ENCODE results near the gene DLX4.
A peak's percentile ranks its signal among the peaks of the same experiment; 100 is the strongest.

The DLX4 gene

GRCh38 chr17:49962599-49963308 lies 6.2 kb upstream of the DLX4 start:
- no peak overlapping the region for H3K4me3 ChIP-seq (ENCODE audit: low read length in 2 of 2)
- H3K36me3 ChIP-seq (ENCODE audit: control insufficient read depth in 2 of 2, insufficient read depth in 2 of 2, low read length in 2 of 2) = no peaks in the 10 kb centered on the region
- H3K9ac ChIP-seq (ENCODE audit: low read length in 2 of 2) = no peak overlapping the region
- H3K4me1 ChIP-seq (ENCODE audit: control insufficient read depth, insufficient read depth, low read length) = peaks cover 11% of the 10 kb centered on the region
- H3K27ac ChIP-seq (ENCODE audit: low read length) = no peak overlapping the region
- peaks cover 0 to 3% of the 10 kb centered on the region in 2 donors for H3K9me3 ChIP-seq (ENCODE audit: control insufficient read depth in 2 of 2, low read length in 2 of 2)
- peaks cover 55 to 60% of the 10 kb centered on the region in 2 donors for H3K27me3 ChIP-seq (ENCODE audit: control insufficient read depth in 1 of 2, insufficient read depth in 2 of 2, low read length in 2 of 2)

- peaks cover 13% of the 10 kb centered on the region for H3K4me1 ChIP-seq (ENCODE audit: control insufficient read depth, insufficient read depth, low read length)
- no peak overlapping the region for H3K27ac ChIP-seq (ENCODE audit: low read length)
- H3K4me3 ChIP-seq (ENCODE audit: low read length in 2 of 2) = no peak overlapping the region
- H3K36me3 ChIP-seq (ENCODE audit: control insufficient read depth in 2 of 2, insufficient read depth in 2 of 2, low read length in 2 of 2) = no peaks in the 10 kb centered on the region
- H3K27me3 ChIP-seq (ENCODE audit: control insufficient read depth in 1 of 2, insufficient read depth in 2 of 2, low read length in 2 of 2) = peaks cover 60 to 64% of the 10 kb centered on the region in 2 donors
- no peak overlapping the region for H3K9ac ChIP-seq (ENCODE audit: low read length in 2 of 2)
- peaks cover 0 to 3% of the 10 kb centered on the region in 2 donors for H3K9me3 ChIP-seq (ENCODE audit: control insufficient read depth in 2 of 2, low read length in 2 of 2)
Measured at GRCh38 chr17:49963309-49963625, 5.7 kb upstream of the DLX4 start.

GRCh38 chr17:49963626-49964302 lies 5.2 kb upstream of the DLX4 start:
- Histone ChIP-seq H3K9ac (ENCODE audit: low read length in 2 of 2) (no peak overlapping the region), H3K27me3 (ENCODE audit: control insufficient read depth in 1 of 2, insufficient read depth in 2 of 2, low read length in 2 of 2) (peaks cover 65 to 66% of the 10 kb centered on the region in 2 donors), H3K4me3 (ENCODE audit: low read length in 2 of 2) (no peak overlapping the region)

GRCh38 chr17:49964303-49964768 lies 4.7 kb upstream of the DLX4 start:
- H3K27ac ChIP-seq (ENCODE audit: low read length) = no peak overlapping the region
- H3K36me3 ChIP-seq (ENCODE audit: control insufficient read depth in 2 of 2, insufficient read depth in 2 of 2, low read length in 2 of 2) = no peaks in the 10 kb centered on the region
- H3K9me3 ChIP-seq (ENCODE audit: control insufficient read depth in 2 of 2, low read length in 2 of 2) = peaks cover 0 to 3% of the 10 kb centered on the region in 2 donors
- no peak overlapping the region for H3K4me3 ChIP-seq (ENCODE audit: low read length in 2 of 2)
- H3K4me1 ChIP-seq (ENCODE audit: control insufficient read depth, insufficient read depth, low read length) = peaks cover 22% of the 10 kb centered on the region
- H3K27me3 ChIP-seq (ENCODE audit: control insufficient read depth in 1 of 2, insufficient read depth in 2 of 2, low read length in 2 of 2) = peaks cover 71% of the 10 kb centered on the region in 2 donors
- no peak overlapping the region for H3K9ac ChIP-seq (ENCODE audit: low read length in 2 of 2)

More at GRCh38 chr17:49963626-49964302, 5.2 kb upstream of the DLX4 start:
- Histone ChIP-seq H3K4me1 (ENCODE audit: control insufficient read depth, insufficient read depth, low read length) (peaks cover 18% of the 10 kb centered on the region), H3K9me3 (ENCODE audit: control insufficient read depth in 2 of 2, low read length in 2 of 2) (peaks cover 0 to 3% of the 10 kb centered on the region in 2 donors), H3K27ac (ENCODE audit: low read length) (no peak overlapping the region), H3K36me3 (ENCODE audit: control insufficient read depth in 2 of 2, insufficient read depth in 2 of 2, low read length in 2 of 2) (no peaks in the 10 kb centered on the region)

GRCh38 chr17:49964769-49965523 lies 4.0 kb upstream of the DLX4 start:
- H3K27me3 ChIP-seq (ENCODE audit: control insufficient read depth in 1 of 2, insufficient read depth in 2 of 2, low read length in 2 of 2) = peaks cover 75 to 76% of the 10 kb centered on the region in 2 donors
- no peaks in the 10 kb centered on the region for H3K36me3 ChIP-seq (ENCODE audit: control insufficient read depth in 2 of 2, insufficient read depth in 2 of 2, low read length in 2 of 2)
- H3K9ac ChIP-seq (ENCODE audit: low read length in 2 of 2) = no peak overlapping the region
- peaks cover 0 to 3% of the 10 kb centered on the region in 2 donors for H3K9me3 ChIP-seq (ENCODE audit: control insufficient read depth in 2 of 2, low read length in 2 of 2)
- peaks cover 26% of the 10 kb centered on the region for H3K4me1 ChIP-seq (ENCODE audit: control insufficient read depth, insufficient read depth, low read length)
- no peak overlapping the region for H3K4me3 ChIP-seq (ENCODE audit: low read length in 2 of 2)
- no peak overlapping the region for H3K27ac ChIP-seq (ENCODE audit: low read length)

GRCh38 chr17:49965524-49965909 lies 3.5 kb upstream of the DLX4 start:
- H3K36me3 ChIP-seq (ENCODE audit: control insufficient read depth in 2 of 2, insufficient read depth in 2 of 2, low read length in 2 of 2) = no peaks in the 10 kb centered on the region
- H3K9ac ChIP-seq (ENCODE audit: low read length in 2 of 2) = no peak overlapping the region
- H3K4me1 ChIP-seq (ENCODE audit: control insufficient read depth, insufficient read depth, low read length) = peaks cover 31% of the 10 kb centered on the region
- H3K27me3 ChIP-seq (ENCODE audit: control insufficient read depth in 1 of 2, insufficient read depth in 2 of 2, low read length in 2 of 2) = peaks cover 81 to 82% of the 10 kb centered on the region in 2 donors
- peaks cover 0 to 3% of the 10 kb centered on the region in 2 donors for H3K9me3 ChIP-seq (ENCODE audit: control insufficient read depth in 2 of 2, low read length in 2 of 2)
- no peak overlapping the region for H3K27ac ChIP-seq (ENCODE audit: low read length)
- H3K4me3 ChIP-seq (ENCODE audit: low read length in 2 of 2) = no peak overlapping the region

- H3K36me3 ChIP-seq (ENCODE audit: control insufficient read depth in 2 of 2, insufficient read depth in 2 of 2, low read length in 2 of 2) = no peaks in the 10 kb centered on the region
- H3K27me3 ChIP-seq (ENCODE audit: control insufficient read depth in 1 of 2, insufficient read depth in 2 of 2, low read length in 2 of 2) = peaks cover 91 to 94% of the 10 kb centered on the region in 2 donors
- H3K9me3 ChIP-seq (ENCODE audit: control insufficient read depth in 2 of 2, low read length in 2 of 2) = peaks cover 0 to 3% of the 10 kb centered on the region in 2 donors
- H3K4me3 ChIP-seq (ENCODE audit: low read length in 2 of 2) = no peak overlapping the region
- no peak overlapping the region for H3K9ac ChIP-seq (ENCODE audit: low read length in 2 of 2)
- peaks cover 40% of the 10 kb centered on the region for H3K4me1 ChIP-seq (ENCODE audit: control insufficient read depth, insufficient read depth, low read length)
- no peak overlapping the region for H3K27ac ChIP-seq (ENCODE audit: low read length)
Measured at GRCh38 chr17:49966767-49967166, 2.2 kb upstream of the DLX4 start.

GRCh38 chr17:49967205-49967604 lies 1.8 kb upstream of the DLX4 start:
- Histone ChIP-seq H3K27me3 (ENCODE audit: control insufficient read depth in 1 of 2, insufficient read depth in 2 of 2, low read length in 2 of 2) (peaks cover 94 to 98% of the 10 kb centered on the region in 2 donors), H3K4me1 (ENCODE audit: control insufficient read depth, insufficient read depth, low read length) (peaks cover 44% of the 10 kb centered on the region)

GRCh38 chr17:49967621-49968404 lies 1.2 kb upstream of the DLX4 start:
- Histone ChIP-seq H3K27ac (ENCODE audit: low read length) (no peak overlapping the region), H3K4me3 (ENCODE audit: low read length in 2 of 2) (peak overlapping the region in 1 of 2 donors; percentile 62), H3K36me3 (ENCODE audit: control insufficient read depth in 2 of 2, insufficient read depth in 2 of 2, low read length in 2 of 2) (no peaks in the 10 kb centered on the region), H3K27me3 (ENCODE audit: control insufficient read depth in 1 of 2, insufficient read depth in 2 of 2, low read length in 2 of 2) (peaks cover 93 to 98% of the 10 kb centered on the region in 2 donors), H3K9me3 (ENCODE audit: control insufficient read depth in 2 of 2, low read length in 2 of 2) (peaks cover 0 to 3% of the 10 kb centered on the region in 2 donors), H3K4me1 (ENCODE audit: control insufficient read depth, insufficient read depth, low read length) (peaks cover 51% of the 10 kb centered on the region), H3K9ac (ENCODE audit: low read length in 2 of 2) (no peak overlapping the region)

More at GRCh38 chr17:49967205-49967604, 1.8 kb upstream of the DLX4 start:
- H3K4me3 ChIP-seq (ENCODE audit: low read length in 2 of 2) = no peak overlapping the region
- peaks cover 0 to 3% of the 10 kb centered on the region in 2 donors for H3K9me3 ChIP-seq (ENCODE audit: control insufficient read depth in 2 of 2, low read length in 2 of 2)
- H3K9ac ChIP-seq (ENCODE audit: low read length in 2 of 2) = no peak overlapping the region
- no peaks in the 10 kb centered on the region for H3K36me3 ChIP-seq (ENCODE audit: control insufficient read depth in 2 of 2, insufficient read depth in 2 of 2, low read length in 2 of 2)
- H3K27ac ChIP-seq (ENCODE audit: low read length) = no peak overlapping the region

Data from stomach smooth muscle (tissue), 2 donors.